NCI-H2171 treated with DMSO at 0.1 percent for 48 hours (cell line): ENCODE results near the gene IQCM.

Experiments
- DNase-seq: peaks from one replicate; lab custom pipeline; 2025; lab: John Stamatoyannopoulos, UW

Gene IQCM

DNA sequence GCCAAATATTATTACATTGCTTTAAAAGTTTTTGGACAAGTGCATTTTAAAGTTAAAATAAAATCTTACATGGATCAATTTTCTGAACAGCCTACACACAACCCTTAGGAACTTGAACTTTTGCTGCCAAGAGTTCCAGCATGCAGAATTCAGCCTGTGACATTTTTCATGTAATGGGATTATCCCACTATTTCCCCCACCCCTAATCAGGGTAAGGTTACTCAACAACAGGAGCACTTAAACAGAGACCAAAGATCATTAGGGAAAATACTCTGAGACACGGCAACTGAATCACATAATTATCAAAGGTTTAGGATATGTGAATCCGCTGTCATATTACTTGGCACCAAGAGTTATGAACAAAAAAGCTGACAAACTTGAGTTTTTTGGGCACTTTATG is 47.2 kb downstream of the IQCM start:
- DNase-seq: no peak

DNA sequence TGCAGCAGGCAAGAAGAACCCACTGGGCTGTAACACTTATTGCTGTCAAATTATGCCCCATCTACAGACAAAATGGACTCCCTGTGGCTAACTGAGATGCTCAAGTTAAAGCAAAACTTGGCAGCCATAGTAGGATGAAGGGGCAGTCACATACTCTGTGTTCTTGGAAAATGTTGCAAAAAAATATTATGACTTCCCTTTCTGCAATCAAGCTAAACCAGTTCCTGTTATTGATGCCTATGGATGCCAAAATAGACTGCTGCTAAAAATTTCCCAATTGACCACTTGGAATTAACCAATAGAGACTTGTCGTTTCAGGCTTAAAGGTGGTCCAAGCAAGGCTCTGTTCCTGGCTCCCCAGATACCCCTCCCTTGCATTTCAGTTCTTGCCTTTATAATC is 49.5 kb downstream of the IQCM start:
- DNase-seq: no peak

DNA sequence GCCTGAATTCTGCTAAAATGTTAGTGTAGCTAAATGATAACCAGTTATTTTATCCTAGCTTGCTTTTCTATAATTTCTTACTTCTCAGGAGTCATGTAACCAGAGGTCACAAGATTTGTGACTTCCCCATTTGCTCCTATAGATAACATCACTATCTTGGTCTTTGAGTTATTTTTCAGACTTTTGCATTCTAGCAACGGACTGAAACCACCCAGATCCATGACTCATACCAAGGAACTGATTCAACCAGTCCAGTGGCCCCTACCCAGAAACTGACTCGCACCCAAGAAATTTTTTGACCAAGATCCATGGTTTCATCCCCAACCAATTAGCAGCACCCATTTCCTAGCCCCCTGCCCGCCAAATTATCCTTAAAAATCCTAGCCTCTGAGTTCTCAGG is 50.0 kb downstream of the IQCM start:
- DNase-seq: no peak

DNA sequence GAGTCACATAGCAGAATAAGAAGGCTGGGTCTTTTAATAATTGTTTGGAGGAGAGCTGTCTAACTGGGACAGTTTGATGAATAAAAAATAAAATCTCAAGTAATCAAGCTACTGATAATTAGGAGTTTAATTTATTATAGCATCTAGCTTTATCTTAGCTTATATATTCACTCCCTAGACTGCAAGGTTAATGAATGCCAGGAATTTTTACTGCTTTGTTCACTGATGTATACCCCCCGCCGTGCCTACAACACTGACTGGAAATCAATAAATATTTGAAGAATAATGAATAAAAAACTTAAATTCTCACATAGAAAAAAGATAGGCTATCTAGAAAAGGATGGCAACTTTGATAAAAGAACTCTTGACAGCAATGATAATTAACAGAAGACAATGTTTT is 59.7 kb downstream of the IQCM start:
- no peak for DNase-seq

DNA sequence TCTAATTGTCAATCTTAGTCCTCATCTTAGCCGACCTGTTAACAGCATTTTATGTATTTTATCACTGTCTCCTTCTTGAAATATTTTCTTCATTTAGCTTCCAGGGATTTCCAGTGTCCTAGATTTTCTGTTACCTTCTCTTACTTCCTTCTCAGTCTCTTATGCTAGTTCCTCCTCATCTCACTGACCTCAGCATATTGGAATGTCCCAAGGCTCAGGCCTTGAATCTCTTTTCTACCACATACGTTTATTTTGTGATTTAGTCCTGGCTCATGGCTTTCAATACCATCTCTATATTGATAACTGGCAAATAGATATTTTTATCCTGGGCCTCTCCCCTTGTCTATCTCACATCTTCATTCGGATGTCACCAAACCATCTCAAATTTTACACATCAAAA is 61.1 kb downstream of the IQCM start:
- no peak for DNase-seq

DNA sequence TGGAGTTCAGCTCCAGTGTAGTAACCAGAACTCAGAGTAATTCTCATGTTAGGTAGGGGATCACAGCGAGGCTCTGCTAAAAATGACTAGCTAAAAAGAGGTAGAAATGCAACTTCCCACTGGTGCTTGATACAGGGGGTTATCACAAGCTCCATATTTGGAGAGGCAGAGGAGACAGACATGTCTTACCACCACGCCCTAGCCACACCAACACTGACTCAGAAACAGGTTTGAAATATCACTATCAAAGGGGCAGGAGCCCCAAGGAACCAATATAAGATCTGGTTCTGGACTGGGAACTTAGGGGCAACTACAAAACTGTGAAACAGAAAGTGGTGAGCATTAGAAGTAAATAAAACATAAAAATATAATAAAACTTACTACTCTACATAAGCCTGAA is 62.9 kb downstream of the IQCM start:
- no peak for DNase-seq

DNA sequence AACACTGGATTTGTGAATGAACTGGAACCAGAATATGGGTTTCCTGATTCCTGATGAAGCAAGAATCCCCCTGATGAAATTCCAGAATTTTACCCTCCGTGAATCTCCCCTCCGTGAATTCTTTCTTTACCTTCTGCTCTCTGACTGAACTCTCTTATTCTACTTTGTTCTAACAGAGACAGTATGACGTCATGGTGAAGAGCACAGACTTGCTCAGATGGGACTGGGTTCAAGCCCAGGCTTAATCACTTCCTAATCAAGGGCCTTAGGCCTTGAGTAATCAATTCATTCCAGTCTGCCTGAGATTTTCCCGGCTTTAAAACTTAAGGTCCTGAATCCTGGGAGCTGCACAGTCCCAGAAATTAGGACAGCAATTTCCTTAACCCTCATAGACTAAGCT is 64.5 kb downstream of the IQCM start:
- DNase-seq: no peak

DNA sequence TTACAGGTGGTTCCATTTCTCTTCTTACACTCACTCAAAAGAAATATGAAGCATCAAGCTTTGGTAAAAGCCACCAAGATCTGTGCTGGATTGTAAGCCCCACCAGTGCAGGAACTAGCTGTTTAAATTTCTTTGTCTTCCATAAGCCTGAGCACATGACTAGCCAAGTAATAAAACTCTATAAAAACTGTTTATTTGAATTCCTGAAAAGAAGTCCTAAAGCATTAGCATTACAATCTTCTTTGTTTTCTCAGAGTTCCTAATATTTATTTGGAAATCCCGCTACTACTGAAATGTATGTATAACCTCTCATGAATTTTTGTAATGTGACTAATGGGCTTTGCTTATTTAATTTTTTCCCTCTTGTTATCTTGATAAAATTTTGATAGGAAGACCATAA is 65.9 kb downstream of the IQCM start:
- DNase-seq: no peak

DNA sequence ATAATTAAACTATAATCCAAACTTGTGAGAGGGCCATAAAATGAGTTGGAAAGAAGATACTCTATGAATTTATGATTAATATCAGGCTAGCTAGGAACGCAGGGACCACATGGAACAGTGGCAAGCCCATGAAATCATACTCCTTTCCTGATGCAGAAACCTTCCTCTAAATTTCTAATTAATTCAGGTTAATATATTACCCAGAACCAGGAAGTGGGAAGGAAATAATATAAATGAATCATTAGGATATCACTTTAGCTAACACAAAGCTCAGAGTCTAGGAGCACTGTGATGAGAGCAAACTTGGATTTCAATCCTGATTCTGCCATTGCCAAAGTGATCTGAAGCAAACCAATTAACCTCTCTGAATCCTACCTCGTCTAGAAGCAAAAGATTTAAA is 68.0 kb downstream of the IQCM start:
- no peak for DNase-seq

DNA sequence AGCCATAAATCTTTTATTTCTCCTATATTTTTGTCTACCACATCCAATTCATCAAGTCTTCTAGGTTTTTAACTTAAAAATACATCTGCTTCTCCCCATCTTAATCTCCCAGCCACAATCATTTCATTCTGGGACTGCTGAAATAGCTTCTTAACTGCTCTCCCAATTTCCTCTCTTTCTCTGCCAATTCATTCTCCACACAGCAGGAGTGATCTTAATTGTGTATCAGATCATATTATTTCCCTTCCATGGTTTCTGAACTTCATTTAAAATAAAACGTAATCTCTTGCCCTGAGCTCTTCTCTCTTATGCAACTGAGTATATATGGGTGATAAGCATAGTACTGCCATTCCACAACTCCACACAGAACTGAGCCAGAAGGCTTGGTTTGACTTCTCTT is 69.4 kb downstream of the IQCM start:
- no peak for DNase-seq

DNA sequence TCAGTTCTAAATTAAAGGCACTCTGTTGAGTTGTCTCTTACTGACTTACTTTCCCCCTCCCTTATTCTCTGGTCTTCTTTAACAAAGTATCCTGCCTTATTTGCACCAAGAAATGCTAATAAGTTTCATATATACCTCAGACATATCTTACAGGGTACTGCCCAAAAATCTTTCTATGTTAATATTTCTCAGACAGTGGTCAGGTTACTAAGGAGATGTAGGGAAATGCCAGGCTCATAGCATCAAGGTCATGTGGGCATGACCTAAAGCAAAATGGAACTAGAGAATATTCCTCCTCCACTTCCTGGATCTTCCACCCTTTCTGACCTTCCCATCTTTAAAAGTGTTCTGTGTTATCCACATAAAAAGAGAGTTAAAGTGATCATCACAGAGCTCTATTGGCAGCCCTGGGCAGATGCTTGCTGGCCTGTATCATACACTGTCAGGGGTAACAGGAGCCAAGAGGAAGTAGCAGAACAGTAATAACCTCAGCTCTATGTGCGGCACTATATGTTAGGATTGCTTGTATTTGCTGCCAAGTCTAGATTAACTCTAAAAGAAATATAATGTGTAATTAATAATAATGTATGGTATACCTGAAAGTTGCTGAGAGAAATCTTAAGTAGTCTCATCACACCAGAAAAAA is 74.3 kb downstream of the IQCM start:
- DNase-seq: no peak

DNA sequence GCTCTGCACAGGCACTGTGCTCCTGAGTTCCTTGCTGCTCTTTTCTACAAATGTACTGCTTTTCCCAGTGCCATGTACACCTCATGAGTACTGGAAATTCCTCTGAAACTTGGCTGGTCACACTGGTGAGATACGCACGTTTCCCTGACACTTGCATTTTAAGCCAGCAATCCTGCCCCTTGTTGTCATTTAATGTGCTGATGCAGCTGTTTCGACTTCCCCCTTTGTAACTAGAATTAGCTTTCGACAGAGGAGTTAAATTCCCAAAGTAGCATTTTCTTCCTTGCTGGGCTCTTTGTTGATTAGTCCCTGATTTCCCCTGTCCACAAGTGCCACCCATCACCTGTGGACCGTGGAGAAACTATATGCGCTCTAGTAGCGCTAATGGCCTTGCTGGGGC is 77.5 kb downstream of the IQCM start:
- no peak for DNase-seq

DNA sequence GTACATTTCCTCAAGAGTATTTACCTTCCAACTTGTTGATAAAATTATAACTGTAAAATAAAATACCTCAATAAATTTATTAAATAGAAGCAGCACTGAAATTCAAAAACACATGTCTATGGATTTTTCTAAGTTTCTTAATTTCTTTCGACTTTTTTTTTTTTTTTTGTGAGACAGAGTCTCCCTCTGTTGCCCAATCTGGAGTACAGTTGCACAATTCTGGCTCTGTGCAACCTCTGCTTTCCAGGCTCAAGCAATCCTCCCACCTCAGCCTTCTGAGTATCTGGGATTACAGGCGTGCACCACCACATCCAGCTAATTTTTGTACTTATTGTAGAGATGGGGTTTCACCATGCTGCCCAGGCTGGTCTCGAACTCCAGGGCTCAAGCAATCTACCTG is 79.8 kb downstream of the IQCM start:
- DNase-seq: no peak

DNA sequence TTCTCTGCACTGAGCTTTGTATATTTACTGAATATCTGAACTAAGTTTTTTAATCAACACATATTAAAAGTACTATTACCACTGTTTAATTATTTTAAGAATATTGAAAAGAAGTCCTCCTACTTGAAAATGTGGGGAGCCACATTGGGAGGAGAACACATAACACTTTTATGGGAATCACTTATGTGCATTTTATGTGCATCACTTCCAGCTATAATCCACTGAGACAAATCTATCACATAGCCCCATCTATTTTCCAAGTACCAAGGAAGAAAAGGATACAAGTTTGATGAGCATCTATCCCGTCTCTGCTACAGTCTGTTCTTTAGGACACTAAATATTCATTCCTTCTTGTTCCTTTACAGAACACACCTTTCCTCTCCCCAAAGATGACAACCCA is 87.2 kb downstream of the IQCM start:
- no peak for DNase-seq

DNA sequence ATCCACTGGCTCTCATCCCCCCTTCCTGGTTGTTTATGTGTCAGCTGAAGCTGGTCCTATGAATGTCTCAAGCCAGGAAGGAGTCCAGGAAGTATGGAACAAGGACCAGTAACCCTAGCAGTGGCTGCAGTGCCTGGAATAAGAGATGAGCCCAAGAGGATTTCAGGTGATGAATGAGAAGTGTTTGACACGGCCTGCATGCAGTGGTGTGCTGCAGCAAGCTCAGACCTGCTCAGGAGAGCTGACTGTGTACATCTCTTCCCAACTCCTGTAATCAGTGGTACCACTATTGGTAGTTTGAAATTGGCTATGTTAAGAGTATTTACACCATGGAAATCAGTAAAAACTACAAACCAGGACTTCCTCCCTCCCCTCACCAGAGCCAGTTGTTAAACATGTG is 88.0 kb downstream of the IQCM start:
- DNase-seq: no peak

DNA sequence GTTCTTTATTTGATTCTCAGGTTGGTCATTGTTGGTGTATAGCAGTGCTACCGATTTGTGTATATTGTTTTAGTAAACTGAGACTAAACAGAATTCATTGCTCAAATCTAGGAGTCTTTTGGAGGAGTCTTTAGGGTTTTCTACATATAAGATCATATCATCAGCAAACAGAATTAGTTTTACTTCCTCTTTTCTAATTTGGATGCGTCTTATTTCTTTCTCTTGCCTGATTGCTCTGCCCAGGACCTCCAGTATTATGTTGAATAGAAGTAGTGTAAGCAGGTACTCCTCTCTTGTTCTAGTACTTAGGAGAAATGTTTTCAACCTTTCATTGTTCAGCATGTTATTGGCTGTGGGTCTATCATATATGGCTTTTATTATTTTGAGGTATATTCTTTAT is 92.6 kb downstream of the IQCM start:
- no peak for DNase-seq

DNA sequence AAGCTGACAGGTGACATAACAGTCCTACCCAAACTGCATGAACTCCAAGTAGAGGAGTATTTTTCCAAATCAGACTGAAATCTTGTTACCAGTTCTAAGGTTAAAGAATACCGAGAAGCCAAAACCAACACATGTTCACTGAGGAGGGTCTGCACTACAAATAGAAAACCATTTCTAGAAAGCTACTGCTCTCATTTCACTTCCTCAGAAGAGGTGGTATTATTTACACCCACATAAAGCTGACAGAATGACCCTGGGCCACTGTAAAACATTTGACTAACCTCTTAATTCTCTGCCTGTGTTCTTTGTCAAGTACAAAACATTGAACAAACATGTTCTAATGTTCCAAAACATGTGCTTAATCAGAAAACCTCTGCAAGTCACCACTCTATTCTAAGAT is 95.8 kb downstream of the IQCM start:
- DNase-seq: no peak

DNA sequence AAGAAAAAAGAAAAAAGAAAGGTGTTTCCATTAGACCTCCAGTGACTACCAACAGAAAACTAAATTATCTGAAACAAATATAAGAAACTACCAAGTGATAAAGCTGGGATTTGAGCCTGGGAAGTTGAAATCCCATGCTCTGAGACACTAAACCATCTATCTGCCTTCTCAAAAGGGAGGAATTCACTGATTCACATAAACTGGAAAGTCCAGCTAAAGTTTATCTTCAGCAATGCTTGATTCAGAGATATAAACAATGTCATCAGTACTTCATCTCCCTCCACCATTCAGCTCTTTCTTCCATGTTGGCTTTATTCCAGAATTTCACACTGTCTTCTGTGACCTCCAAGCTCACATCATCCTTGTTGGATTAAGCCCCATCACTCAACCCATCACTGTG is 96.3 kb downstream of the IQCM start:
- DNase-seq: no peak

DNA sequence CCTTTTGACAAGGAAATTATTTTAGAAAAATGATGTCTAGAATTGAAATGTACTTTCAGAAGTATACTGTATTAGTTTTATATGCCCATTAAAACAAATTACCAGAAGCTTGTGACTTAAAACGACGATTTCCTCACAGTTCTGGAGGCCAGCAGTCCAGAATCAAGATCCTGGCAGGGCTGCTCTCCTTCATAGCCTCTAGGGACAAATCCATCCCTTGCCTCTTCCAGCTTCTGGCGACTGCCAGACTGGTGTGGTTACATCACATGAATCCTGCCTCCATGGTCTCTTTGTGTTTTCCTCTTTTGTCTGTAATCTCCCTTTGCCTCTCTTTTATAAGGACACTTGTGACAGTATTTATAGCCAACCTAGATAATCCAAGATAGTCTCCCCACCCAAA is 97.1 kb downstream of the IQCM start:
- no peak for DNase-seq

DNA sequence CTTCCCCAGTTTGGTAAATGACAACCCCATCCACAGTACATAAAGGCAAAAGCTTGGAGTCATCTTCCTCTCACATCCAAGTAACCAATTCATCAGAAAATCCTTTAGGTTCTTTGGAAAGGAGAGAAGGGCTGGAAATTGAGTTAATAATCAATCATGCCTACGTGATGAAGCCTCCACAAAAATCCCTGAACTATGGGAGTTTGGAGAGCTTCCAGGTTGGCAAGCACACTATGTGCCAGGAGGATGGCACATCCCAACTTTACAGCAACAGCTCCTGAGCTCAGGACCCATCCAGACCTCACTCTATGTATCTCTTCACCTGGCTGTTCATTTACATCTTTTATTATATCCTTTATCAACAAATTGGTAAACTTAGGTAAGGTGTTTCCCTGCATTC is 98.9 kb downstream of the IQCM start:
- no peak for DNase-seq

DNA sequence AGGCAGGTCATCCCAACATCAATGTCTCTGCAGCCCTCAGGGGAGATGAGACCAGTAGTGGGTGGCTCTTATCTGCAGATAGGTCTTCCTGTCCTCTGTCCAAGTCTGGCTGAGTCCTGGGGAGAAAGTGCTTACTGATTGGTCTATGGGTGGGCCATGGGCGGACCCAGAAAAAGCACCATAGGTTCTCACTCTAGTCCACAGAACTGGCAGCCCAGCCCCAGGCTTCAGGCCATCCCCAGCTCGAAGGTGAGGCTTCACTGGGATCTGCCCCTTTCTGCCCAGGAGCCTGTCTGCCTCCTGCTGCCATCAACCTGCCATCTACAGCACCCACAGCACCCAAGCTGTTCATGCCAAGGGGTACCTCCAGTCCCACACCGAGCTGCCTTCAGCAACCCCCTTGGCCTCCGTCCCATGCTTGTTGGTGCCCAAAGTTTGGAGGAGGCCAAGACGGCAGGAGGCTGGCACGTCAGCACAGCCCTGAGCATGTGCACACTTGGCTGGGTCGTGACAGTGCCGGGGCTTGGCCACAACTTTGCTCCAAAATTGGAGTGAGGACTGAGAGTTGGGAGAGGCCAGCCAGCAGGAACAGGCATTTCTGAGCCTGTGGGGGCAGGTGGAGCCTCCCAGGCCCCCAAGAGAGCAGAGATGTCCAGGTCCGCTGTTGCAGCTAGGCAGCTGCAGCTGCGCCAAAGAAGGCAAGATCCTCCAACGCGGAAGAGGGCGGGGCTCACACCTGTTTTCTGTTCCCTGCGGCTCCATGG is 99.6 kb downstream of the IQCM start:
- DNase-seq: peak; percentile 25

DNA sequence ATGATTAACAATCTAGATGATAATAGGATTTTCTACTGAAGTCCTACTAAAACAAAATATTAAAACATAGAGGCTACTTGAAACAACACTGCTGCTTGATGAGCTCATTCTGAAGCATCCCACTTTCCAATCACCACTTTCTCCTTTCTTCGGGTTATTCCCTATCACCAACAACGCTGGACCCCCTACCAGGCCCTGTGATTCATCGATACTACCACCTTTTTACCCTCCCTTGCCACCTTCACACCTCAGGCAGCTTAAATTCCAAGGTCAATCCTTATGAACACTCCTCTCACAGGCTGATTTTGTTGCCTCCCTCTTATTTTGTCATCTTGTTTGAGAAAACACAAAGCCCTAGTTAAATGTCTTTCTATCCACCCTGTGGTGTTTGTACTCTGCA is 102.6 kb downstream of the IQCM start:
- DNase-seq: no peak

DNA sequence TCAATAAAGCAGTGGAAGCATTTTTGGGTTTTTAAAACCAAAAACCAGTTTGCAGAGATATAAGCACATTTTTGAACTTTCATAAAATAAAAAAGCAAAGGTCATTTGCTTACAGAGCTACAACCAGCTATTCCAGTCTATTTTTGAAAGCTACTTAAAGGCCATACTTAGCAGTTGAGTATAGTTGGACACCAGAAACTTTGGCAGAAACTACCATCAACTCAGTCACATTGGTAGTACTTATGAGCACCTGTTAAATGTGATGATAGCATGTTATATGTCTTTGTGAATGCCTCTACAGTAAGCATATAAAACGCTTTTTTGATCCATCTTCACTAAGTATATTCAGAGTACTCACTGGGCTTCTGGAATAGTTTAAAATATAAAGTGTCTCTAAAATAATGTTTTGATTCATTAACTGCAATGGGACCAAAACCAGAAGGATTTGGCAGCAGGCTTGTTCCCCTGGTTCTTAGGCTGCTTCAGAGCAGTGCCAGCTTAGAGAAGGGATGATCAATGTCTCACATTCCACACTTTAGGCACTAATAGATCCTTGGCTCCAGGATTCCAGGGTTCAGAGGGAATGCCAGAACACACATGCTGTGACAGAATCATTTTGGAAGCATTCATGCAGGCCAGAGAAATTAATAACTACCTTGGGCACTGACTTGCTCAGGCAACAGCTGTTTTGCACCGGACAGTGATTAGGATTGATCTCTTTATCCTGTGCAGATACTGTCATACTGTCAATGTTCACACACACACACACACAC is 103.9 kb downstream of the IQCM start:
- DNase-seq: no peak
